NCI-H128 (cell line): ENCODE measurements around the gene TMEM218.
"Not testable (repeated sequence)": the region's sequence is repeated elsewhere in the genome, so short reads cannot be mapped to it uniquely, and the experiment has no call there.

Source experiments
- DNase-seq: peaks from one replicate; lab custom pipeline; 2025; ENCODE audit not compliant: unreplicated experiment; lab: John Stamatoyannopoulos, UW

Gene TMEM218

GRCh38 chr11:125090816-125091215, 20.6 kb downstream of the TMEM218 start:
- DNase-seq: no peak

GRCh38 chr11:125090151-125090550, 21.3 kb downstream of the TMEM218 start:
- DNase-seq: not testable (repeated sequence)

GRCh38 chr11:125089481-125089880, 21.9 kb downstream of the TMEM218 start:
- DNase-seq: not testable (repeated sequence)

GRCh38 chr11:125088576-125089455, 22.6 kb downstream of the TMEM218 start:
- no peak for DNase-seq

- no peak for DNase-seq
Observed at GRCh38 chr11:125088123-125088522, 23.3 kb downstream of the TMEM218 start.

GRCh38 chr11:125086633-125087296, 24.7 kb downstream of the TMEM218 start:
- no peak for DNase-seq

GRCh38 chr11:125085301-125086081, 25.9 kb downstream of the TMEM218 start:
- no peak for DNase-seq

GRCh38 chr11:125084761-125085231, 26.6 kb downstream of the TMEM218 start:
- DNase-seq: no peak

GRCh38 chr11:125084057-125084416, 27.4 kb downstream of the TMEM218 start:
- DNase-seq: no peak

- DNase-seq: no peak
Observed at GRCh38 chr11:125083312-125084056, 27.9 kb downstream of the TMEM218 start.

- DNase-seq: no peak
Observed at GRCh38 chr11:125082611-125083311, 28.7 kb downstream of the TMEM218 start.

- no peak for DNase-seq
Observed at GRCh38 chr11:125082040-125082439, 29.4 kb downstream of the TMEM218 start.

GRCh38 chr11:125081098-125081798, 30.2 kb downstream of the TMEM218 start:
- no peak for DNase-seq

- no peak for DNase-seq
Observed at GRCh38 chr11:125080531-125080911, 30.9 kb downstream of the TMEM218 start.

- no peak for DNase-seq
Observed at GRCh38 chr11:125079878-125080530, 31.4 kb downstream of the TMEM218 start.

GRCh38 chr11:125079151-125079877, 32.1 kb downstream of the TMEM218 start:
- DNase-seq: no peak

- DNase-seq: no peak
Observed at GRCh38 chr11:125078516-125079140, 32.8 kb downstream of the TMEM218 start.

GRCh38 chr11:125078016-125078415, 33.4 kb downstream of the TMEM218 start:
- DNase-seq: no peak
